ENCODE data around the gene ZC3H4.

ZC3H4 gene

DNA sequence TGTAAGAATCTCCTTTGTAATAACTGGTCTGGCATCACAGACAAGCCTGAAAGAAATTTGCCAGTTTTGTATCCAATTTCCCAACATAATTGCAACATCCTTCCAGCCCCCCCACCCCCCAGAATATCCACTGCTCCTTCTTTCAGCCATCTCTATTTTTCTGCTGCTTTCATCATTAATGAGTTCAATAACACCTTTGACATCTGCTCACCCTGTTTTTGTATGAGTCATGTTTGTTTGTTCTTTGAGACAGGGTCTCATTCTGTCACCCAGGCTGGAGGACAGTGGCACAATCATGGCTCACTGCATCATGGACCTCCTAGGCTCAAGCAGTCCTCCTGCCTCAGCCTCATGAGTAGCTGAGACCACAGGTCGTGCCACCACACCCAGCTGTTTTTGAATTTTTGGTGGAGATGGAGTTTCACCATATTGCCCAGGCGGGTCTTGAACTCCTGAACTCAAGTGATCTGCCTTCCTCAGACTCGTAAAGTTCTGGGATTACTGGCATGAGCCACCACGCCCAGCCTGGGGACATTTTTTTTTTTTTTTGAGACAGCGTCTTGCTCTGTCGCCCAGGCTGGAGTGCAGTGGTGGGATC, 7.0 kb upstream of the ZC3H4 start:
- TF ChIP-seq, protein P1, sequence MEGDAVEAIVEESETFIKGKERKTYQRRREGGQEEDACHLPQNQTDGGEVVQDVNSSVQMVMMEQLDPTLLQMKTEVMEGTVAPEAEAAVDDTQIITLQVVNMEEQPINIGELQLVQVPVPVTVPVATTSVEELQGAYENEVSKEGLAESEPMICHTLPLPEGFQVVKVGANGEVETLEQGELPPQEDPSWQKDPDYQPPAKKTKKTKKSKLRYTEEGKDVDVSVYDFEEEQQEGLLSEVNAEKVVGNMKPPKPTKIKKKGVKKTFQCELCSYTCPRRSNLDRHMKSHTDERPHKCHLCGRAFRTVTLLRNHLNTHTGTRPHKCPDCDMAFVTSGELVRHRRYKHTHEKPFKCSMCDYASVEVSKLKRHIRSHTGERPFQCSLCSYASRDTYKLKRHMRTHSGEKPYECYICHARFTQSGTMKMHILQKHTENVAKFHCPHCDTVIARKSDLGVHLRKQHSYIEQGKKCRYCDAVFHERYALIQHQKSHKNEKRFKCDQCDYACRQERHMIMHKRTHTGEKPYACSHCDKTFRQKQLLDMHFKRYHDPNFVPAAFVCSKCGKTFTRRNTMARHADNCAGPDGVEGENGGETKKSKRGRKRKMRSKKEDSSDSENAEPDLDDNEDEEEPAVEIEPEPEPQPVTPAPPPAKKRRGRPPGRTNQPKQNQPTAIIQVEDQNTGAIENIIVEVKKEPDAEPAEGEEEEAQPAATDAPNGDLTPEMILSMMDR (IDR thresholded peaks at IDR 0.05): no peak

DNA sequence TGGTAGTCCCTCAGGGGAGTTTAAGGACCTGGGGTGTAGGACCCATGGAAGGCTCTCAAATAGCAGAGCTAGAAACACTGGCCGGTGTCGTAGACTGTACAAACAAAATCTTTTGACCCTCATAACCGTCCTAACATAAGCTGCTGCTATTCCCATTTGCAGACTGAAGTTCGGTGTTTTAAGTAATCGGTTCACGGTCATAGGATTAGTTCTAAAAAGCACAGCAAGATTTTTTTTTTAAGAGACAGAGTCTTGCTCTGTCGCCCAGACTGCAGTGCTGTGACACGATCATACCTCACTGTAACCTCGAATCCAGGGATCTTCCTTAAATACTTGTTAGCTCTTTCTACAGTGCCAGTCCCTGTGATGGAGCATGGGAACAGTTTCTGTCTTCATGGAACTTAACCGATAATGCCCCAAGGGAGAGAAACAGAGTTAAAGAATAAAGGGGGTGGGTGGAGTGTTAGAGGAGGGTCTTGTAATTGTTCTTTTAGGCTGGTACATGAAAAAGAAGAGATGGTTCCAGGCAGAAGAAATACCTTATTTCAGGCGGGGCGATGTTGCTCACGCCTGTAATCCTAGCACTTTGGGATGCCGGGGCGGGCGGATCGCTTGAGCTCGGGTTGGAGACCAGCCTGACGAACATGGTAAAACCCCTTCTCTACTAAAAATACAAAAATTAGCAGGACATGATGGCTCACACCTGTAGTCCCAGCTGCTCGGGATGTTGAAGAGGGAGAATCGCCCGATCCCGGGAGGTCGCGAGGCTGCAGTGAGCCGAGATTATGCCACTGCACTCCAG, 475 bp upstream of the ZC3H4 start:
- TF ChIP-seq, protein P1 (IDR thresholded peaks at IDR 0.05): no peak

DNA sequence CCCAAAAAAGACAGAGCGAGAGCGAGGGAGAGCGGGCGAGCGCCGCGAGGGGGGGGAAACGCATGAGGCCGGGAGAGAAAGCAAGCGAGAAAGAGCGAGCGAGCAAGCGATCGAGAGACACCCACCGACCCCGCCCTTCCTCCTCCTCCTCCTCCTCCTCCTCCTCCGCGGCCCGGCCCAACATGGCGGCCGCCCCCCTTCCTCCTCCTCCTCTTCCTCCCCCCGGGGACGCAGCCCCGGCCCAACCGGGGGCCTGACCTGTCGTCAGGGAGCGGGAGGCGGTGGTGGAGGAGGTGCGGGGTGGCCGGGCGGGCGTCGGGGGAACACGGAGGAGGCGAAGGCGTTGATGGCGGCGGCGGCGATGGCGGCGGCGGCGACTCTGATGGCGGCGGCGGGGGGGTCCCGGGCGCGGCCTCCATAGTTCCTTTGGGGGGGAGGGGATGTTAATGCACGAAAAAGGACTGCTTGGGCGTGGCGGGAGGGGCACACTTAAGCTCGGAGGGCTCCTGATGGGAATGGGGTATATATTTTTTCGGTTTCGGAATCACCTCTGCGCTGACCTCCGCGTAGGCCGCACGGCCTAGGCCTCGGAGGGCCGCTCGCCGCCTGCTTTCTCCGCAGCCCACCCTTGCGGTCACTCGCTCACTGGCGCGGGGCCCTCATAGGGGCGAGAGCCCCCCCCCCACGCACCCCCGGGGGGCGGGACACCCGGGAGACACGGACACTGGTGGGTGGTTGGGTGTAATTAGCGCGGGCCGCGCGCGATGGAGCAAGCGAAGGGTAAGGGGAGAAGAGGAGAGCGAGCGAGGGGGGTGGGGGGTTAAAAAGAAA, 1.2 kb downstream of the ZC3H4 start:
- TF ChIP-seq, protein P1 (IDR thresholded peaks at IDR 0.05): no peak

DNA sequence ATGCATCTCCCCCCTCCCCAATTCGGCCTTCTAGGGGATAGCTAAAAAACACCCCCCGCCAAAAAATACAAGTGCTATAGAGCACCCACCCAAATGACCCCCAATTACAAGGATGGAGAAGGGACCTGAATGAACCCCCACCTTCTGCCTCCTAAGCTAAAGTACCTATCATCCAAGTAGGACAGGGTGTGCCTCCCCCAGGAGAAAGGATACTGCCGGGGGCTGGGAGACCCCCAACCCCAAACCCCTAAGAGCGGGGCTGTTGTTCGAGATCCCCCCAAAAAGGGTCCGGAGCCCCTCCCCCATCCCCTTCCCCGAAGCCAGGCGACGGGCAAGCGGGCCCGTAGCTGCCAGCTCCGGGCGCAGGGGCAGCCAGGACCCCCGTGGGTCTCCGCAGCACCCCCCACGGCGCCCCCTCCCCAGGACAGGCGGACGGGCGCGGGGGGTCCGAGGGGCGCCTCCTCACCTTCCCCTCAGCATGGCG, 1.9 kb downstream of the ZC3H4 start:
- TF ChIP-seq, protein P1 (IDR thresholded peaks at IDR 0.05): no peak

DNA sequence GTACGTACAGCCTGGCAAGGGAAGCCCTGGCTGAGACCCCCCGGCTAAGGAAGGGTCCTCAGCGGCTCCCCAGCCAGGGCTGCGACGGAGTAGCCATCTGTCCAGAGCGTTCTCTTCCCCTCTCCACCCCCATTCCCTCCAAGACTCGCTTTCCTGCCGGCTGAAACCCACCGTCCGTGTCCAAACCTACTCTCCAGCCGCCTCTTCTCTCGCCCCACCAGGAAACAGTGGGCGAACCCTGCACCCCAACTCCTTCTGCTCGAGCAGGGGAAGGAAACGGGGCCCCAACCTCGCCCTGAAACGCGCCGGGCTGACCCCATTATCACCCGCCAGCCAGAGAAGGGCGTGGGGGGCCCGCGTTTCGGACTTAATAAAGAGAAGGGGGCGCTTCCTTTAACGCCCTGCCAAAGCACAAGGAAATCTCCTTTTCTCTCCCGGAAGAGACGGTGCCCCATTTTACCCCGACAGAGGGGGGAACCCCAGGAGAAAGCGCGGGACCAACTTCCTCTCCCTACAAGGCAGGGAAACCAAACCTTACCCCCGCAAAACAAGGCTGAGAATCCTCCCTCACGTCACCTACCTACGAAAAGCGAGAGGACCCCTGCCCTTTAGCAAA, 2.5 kb downstream of the ZC3H4 start:
- TF ChIP-seq, protein P1 (IDR thresholded peaks at IDR 0.05): no peak

DNA sequence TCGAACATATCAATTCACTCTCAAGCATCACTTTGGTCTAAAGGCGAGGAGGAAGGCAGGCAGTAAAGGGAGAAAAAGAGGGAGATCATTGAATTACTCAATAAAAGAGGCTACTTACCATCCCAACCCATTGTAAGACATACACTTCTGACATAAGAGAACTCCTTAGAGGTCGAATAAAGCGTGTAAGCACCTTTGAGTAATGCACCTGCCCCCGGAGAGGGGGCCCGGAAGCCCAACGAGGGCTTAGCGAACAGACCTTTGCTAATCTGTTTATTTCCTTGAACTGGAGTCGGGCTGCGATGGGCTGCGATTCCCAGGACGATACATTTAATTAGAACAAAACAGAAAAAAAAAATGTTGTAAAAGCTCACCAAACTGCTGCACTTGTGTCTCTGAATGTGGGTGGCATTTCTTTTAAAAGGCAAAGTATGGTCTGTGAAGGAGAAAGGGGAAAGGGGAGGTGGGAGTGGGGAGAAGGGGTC, 3.0 kb downstream of the ZC3H4 start:
- TF ChIP-seq, protein P1 (IDR thresholded peaks at IDR 0.05): no peak
